Skin epidermis (tissue), 12 donors: ENCODE data around the gene NFATC3.

ENCODE experiments used
- H3K27ac ChIP-seq, 21 experiments: fragments of 200-600 bp; sonication (generic) in 11 of 21; one replicate each; pipeline ENCODE4 v1.5.0; 2020; ENCODE audit warnings: mild to moderate bottlenecking in 3 of 21, inconsistent platforms in 2 of 21, moderate library complexity in 2 of 21
- H3K4me3 ChIP-seq, 7 experiments: fragments of 200-600 bp; sonication (generic) in 2 of 7; one replicate each; pipeline ENCODE4 v1.5.0; 2020; ENCODE audit warnings: inconsistent platforms in 2 of 7, mild to moderate bottlenecking in 2 of 7, moderate library complexity in 1 of 7

Gene NFATC3

DNA sequence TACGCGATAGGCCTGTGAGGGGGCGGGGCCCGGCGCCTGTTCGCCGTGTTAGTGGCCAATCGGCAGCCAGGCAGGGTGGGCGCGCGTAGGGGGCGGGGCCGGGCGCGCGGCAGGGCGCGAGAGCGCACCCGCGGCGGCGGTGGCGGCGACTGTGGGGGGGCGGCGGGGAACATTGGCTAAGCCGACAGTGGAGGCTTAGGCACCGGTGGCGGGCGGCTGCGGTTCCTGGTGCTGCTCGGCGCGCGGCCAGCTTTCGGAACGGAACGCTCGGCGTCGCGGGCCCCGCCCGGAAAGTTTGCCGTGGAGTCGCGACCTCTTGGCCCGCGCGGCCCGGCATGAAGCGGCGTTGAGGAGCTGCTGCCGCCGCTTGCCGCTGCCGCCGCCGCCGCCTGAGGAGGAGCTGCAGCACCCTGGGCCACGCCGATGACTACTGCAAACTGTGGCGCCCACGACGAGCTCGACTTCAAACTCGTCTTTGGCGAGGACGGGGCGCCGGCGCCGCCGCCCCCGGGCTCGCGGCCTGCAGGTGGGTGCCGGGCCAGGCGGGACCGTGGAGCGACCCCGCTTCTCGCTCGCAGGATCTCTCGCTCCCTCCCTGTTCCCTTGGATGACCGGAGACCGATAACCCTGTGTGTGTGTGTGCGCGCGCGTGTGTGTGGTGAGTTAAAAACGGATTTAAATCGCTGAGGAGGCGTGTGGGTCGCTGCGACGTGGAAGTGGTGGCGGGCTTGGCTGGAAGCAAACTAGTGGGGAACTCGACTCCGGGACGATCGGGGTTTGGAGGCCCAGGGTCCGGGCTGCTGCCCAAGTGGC, at the start of gene NFATC3:
Gene NFATC3 (plus strand): TSS at position 112 of the 813 bp plus-strand sequence. CDS start 312 bp downstream, at position 424.
- Histone ChIP-seq H3K4me3 (peak within 1 kb of the TSS; percentile 81 to 96 (median 89)), H3K27ac (peak within 1 kb of the TSS; percentile 86 to 98 (median 94))

DNA sequence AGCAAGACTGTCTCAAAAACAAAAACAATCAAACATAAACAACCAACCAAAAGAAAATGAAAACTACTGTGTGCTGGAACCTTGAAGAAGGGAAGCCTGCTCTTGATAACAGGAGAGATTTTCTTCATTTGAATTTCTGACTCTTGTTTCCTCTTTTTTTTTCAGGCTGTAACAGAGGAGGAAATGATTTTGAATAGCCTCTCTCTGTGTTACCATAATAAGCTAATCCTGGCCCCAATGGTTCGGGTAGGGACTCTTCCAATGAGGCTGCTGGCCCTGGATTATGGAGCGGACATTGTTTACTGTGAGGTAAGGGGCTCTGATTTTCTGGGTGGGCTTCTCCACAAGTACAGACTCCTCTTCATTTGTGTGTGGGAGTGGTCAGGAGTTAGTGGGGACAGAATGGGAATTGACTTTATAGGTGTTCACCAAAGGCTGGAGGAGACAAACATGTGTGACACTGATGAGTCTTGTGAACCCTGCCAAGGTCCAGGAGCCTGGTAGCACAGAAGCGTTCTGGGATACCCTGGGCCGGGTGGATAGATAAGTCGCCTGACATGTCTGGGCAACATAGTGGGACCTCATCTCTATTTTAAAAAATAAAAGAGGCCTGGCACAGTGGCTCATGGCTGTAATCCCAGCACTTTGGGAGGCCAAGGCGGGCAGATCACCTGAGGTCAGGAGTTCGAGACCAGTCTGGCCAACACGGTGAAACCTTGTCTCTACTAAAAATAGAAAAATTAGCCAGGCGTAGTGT, 47.2 kb upstream of the NFATC3 start:
- Histone ChIP-seq H3K27ac (peak overlapping the region in 4 of 21 experiments; percentile 19 to 59 (median 42)), H3K4me3 (no peak overlapping the region)

DNA sequence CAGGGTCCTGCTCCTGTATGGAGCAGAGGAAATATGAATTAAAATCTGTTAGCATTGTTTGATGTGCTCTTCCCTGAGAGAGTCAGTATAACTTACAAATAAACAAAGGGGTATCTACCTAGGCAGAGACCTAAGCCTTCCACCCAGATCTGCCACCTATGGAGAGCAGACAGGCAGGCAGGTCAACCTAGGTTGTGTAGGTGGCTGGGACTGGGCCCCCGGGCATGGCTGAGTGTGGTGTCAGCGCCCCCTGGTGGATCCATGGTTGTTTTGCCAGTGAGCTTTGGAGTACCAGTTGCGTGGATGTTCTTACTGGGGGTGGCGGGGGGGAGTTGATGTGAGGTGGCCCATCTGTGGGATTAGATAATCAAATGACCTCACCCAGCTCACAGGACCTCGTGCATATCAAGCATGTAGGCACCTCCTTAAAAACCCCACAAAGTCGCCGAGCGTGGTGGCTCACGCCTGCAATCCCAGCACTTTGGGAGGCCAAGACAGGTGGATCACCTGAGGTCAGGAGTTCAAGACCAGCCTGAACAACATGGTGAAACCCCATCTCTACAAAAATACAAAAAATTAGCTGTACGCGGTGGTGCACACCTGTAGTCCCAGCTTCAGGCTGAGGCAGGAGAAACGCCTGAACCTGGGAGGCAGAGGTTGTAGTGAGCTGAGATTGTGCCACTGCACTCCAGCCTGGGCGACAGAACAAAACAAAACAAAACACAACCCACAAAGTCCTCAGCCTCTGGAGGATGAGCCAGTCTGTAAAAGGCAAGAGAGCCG, 44.5 kb upstream of the NFATC3 start:
- peak overlapping the region in 4 of 21 experiments; percentile 8 to 62 (median 36) for H3K27ac ChIP-seq
- H3K4me3 ChIP-seq, result no peak overlapping the region

DNA sequence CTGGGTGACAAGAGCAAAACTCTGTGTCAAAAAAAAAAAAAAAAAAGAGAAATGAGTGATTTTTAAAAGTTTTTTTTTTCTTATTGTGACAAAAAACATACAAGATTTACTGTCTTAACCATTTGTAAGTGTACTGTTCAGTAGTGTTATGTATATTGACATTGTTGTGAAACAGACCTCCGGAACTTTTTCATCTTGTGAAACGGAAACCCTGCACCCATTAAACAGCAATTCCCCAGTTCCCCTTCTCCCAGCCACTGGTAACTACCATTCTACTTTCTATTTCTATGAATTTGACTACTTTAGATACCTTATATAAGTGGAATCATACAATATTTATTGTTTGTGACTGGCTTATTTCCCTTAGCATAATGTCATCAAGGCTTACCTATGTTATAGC, 43.4 kb upstream of the NFATC3 start:
- H3K4me3 ChIP-seq, result no peak overlapping the region

DNA sequence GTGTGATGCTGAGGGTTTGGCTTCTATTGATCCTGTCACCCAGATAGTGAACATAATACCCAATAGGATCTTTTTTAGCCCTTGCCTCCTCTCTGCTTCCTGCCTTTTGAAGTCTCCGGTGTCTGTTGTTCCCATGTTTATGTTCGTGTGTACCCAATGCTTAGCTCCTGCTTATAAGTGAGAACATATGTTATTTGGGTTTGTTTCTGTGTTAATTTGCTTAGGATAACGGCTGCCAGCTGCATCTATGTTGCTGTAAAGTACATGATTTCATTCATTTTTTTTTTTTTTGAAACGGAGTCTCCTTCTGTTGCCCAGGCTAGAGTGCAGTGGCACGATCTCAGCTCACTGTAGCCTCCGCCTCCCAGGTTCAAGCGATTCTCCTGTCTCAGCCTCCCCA, 39.1 kb upstream of the NFATC3 start:
- H3K4me3 ChIP-seq, result no peak overlapping the region
- H3K27ac ChIP-seq, result no peak overlapping the region

More for the DNA sequence above, 43.4 kb upstream of the NFATC3 start:
- no peak overlapping the region for H3K27ac ChIP-seq

DNA sequence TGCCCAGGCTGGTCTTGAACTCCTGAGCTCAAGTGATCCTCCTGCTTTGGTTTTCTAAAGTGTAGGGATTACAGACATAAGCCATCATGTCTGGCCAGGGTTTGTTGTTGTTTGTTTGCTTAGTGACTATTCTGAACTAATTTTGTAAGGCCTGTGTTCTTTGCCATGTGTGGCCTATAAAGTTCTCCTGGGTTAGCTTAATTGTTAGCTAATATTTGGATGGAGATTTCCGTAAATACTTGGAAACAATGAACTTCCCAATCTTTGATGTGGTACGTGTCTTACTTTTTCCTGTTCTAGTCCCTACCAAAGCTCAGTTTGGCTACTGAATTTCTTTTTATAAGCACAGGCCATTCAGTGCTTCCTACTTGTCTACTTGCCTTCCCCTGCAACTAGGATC, 37.2 kb upstream of the NFATC3 start:
- no peak overlapping the region for H3K27ac ChIP-seq
- H3K4me3 ChIP-seq, result no peak overlapping the region

DNA sequence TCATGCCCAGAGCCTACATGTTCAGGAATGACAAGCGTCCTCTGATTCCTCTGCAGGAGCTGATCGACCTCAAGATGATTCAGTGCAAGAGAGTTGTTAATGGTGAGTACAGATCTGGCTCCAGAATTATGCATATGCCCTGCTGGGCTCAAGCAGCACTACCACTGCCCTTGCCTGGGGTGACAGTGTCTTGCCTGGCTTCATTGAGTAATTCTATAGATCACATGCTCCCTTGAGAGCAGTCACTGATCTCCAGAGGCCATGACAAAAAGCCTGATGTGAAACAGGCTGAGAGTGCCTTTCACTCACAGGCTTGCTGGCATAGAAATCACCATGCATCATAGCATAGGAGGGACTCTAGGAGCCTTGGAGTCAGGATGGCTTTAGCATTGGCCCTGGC, 35.7 kb upstream of the NFATC3 start:
- Histone ChIP-seq H3K4me3 (no peak overlapping the region), H3K27ac (no peak overlapping the region)

DNA sequence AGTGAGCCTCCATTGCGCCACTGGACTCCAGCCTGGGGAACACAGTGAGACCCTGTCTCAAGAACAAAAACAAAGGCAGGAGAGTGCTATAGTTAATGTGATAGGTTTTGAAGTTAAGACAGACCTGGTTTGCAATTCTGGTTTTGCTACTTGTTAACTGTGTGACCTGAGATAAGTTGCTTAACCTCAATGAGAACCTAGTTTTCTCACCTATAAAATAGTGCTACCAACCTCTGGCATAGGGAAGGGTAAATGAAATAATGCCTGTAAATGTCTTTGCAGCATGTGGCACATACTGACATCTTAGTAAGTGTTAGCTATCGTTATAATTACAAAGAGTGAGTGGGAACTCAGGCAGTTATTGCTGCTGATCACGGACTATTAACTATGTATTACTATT, 29.8 kb upstream of the NFATC3 start:
- Histone ChIP-seq H3K4me3 (no peak overlapping the region), H3K27ac (no peak overlapping the region)

DNA sequence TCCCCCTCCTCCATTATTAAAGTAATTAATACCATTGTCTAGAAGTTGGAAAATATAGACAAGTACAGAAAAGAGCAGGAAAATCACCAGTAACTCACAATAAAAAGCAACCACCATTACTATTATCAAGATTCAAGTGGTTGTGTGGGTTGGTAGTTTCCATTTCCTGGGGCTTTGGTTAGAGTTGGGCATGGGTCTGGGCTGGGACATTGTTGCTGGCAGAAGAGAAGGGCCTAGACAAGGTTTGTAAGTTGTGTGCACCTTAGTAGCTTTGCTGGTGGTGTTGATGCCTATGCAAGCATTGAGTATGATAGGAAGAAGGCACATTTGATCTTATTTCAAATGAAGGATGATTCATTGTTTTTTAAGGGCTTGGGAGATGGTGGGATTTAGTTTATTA, 25.4 kb upstream of the NFATC3 start:
- Histone ChIP-seq H3K27ac (peak overlapping the region in 5 of 21 experiments; percentile 6 to 76 (median 43)), H3K4me3 (no peak overlapping the region)

DNA sequence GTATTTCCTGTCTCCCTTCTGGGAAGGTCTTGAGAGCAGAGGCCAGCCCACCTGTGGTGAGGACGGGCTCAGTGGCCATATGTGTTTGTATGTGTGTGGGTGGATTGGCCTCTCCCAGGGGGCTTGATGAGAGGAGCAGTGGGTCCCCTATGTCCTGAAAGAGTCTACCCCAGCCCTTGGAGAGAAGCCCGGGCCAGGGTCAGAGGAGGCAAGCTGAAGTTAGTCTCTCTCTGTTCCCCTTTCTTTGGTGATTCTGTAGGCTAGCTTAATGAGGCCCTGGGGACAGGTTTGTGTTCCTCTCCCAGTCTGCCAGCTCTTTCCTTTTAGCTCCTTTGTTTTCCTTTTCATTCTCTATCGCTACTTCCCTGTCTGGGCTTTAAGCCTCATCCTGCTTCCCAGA, 23.8 kb upstream of the NFATC3 start:
- Histone ChIP-seq H3K4me3 (no peak overlapping the region), H3K27ac (peak overlapping the region in 11 of 21 experiments; percentile 1 to 81 (median 32))

DNA sequence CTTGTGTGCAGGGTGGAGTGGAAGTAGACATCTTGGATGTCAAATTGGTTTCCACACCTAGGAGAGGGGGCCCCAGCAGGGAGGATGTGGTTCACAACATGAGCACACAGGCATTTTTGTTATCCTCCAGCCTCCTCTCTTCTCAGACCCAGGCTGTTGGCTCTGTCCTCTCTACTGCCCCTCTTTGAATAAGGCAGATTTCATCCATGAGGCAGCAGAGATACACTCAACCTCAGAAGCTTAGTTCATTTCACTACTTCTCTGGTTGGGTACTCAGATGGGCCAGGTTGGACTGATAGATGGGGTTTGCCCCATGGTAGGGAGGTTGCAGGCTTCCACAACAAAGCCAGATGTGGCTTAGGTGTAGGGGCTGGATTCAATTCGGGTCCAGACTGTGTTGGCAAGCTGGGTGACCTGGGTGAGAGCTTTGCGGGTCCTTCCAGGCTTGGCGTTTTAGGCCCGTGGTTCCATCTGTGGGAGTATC, 22.2 kb upstream of the NFATC3 start:
- no peak overlapping the region for H3K4me3 ChIP-seq
- peak overlapping the region in 8 of 21 experiments; percentile 8 to 81 (median 57) for H3K27ac ChIP-seq

DNA sequence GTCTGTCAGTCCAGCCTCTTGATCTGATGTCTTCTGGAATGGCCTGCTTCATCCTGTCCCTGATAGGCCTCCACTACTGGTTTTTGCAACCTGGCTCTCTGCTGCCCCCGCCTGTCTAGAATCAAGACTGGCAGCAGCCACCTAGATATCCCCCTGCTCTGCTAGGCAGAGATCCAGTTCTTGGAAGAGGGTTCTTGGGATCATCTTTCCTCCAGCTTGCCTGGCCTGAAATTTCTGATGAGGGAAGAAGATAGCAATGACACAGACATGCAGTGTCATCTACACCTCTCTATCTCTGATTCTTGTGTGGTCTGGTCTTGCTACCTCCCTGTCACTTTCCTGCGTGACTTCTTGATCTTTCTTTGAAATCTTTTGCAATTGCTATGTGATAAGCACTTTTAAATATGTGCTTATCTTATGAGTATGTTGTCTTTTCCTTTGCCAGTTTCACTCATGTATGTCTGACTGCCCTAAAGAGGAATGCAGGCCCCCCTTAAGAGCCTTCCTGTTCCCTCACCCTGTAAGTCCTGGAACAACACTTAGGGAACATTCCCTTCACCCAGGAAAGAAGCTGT, 20.3 kb upstream of the NFATC3 start:
- H3K4me3 ChIP-seq, result no peak overlapping the region
- peak overlapping the region in 16 of 21 experiments; percentile 13 to 81 (median 54) for H3K27ac ChIP-seq

DNA sequence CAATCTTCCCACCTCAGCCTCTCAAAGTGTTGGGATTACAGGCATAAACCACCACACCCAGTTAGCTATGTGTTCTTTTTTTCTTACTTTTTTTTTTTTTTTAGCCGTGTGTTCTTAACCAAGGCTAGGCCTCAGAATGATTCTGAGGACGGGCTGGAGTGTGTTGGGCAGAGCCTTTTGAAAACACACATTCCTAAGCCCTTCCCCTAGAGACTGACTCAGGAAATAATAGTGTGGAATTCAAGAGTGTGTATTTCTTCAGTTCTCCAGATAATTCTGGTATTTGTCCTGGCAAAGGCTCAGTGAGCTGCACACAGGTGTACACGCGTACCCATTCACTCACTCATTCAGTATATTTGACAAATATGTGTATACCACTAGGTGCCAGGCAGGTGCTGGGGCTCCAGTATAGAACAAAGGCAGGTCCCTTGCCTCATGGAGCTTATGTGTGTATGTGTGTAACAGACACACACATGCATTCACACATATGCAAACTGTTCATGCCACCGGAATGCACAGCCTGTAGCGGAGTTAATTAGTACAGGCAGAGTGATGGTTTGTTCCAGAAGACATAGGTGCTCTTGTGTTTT, 19.4 kb upstream of the NFATC3 start:
- Histone ChIP-seq H3K4me3 (no peak overlapping the region), H3K27ac (peak overlapping the region in 8 of 21 experiments; percentile 13 to 78 (median 55))

DNA sequence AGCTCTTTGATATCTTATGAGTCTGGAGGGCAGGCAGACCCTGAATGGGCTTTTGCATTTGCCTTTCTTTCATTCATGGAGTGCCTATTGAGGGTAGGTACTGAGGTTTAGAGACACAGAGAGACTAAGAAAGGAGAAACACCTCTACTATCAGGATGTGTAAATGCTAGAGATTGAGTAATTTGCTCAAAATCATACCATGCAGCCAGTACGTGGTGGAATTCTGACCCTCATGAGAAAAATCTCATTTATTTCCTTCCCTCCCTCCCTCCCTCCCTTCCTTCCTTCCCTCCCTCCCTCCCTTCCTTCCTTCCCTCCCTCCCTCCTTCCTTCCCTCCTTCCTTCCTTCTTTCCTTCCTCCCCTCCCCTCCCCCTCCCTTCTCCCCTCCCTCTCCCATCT, 18.4 kb upstream of the NFATC3 start:
- peak overlapping the region in 1 of 21 experiments; percentile 35 for H3K27ac ChIP-seq
- H3K4me3 ChIP-seq, result no peak overlapping the region

DNA sequence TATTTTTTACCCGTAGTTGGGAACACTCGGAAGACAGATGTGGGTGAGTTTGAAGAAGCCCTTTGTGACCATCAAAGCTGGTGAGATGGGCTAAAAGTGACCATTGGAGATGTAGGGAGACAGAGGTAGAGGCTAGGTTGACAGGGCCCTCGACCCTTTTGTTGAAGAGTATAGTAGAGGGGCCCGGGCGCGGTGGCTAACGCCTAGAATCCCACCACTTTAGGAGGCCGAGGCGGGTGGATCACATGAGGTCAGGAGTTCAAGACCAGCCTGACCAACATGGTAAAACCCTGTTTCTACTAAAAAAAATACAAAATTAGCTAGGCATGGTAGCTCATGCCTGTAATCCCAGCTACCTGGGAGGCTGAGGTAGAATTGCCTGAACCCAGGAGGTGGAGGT, 16.2 kb upstream of the NFATC3 start:
- no peak overlapping the region for H3K4me3 ChIP-seq
- H3K27ac ChIP-seq, result peak overlapping the region in 2 of 21 experiments; percentile 53 to 90

DNA sequence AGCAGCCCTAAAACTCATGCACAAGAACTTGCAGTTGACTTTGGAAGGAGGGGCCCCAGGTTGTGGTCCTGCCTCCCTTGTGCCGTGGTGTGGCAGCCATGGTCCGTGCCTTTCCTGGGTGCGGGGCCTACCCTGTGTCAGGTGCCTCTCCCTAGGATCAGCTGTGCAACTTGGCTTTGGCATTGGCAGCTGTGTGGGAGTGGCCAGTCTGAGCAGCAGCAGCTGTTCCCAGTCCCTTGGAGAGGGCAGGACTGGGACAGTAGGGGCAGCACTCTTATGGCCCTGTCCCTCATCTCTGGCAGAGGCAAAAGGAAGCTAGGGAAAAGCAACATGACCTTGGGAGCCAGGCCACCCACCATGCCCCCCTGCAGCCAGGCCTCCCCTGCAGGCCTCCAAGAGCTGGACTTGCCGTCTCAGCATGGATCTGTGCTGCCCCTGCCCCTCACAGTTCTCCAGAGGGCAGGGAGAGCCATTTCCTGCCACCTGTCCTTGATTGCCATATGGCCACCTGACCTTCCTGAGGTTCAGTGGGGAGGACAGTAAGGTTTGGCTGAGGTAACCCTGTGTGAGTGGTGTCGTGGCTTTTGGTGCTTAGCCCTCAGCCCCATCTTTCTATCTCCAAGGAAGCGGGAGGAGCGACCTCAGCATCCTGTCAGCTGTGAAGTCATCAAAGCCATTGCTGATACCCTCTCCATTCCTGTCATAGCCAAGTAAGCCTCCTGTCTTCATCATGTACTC, 15.5 kb upstream of the NFATC3 start:
- Histone ChIP-seq H3K4me3 (no peak overlapping the region), H3K27ac (peak overlapping the region in 12 of 21 experiments; percentile 21 to 90 (median 52))

DNA sequence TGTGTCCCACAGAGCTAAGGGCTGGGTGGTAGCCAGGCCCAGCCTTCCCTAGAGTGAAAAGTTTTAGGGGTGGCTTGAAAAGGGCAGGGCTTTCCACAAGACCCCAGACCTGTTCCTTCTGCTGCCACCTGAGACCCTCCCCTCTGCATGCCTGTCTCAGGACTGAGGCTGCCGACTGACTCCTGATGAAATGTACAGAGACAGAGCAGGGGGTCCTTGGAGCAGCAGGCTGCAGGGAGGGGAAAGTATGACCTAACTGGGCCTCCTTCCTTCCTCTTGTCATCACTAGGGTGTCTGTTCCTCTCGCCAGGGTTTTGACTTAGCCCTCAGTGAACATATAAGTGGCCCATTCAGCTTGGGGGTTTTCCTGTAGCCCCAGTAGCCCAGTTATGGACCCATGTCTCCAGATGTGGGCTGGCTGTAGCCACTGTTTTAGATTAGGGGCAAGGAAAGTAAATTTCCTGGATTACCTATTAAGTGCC, 14.9 kb upstream of the NFATC3 start:
- Histone ChIP-seq H3K4me3 (no peak overlapping the region), H3K27ac (peak overlapping the region in 11 of 21 experiments; percentile 26 to 90 (median 53))

DNA sequence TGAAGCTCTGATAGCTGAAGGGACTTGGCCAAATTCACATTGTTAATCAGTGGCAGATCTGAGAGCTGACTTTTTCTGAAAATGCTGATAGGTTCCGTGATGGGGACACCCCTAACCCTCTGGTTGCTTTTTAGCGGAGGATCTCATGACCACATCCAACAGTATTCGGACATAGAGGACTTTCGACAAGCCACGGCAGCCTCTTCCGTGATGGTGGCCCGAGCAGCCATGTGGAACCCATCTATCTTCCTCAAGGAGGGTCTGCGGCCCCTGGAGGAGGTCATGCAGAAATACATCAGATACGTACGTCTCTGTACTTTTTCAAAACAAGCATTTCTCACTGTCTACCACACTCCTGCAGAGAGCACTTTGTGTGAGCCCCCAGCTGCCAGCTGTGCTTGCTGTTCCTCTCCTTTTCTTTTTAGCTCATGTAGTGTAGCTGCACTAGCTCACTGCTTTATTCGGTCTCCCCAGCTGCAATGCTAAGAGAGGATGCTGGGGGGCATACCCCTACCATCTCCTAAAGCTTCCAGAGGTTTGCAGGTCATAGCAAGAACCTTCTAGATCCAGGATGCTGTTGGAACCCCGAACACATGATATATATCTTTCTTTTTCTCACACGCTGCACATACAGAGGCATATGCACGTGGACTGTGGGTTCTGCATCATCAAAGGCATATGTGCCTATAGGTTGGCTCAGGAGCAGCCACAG, 14.2 kb upstream of the NFATC3 start:
- H3K27ac ChIP-seq, result peak overlapping the region in 9 of 21 experiments; percentile 35 to 90 (median 56)
- no peak overlapping the region for H3K4me3 ChIP-seq
